ENCODE results near the gene LRRC51. TPM values are rescaled to one million over a fixed set of nuclear protein-coding genes. Genes with fewer than 3 reads are reported as not detected.

Gene LRRC51
- total RNA-seq: 2.5 and 5.3 TPM in 2 replicates

GRCh38 chr11:72080326-72081183, at the start of gene LRRC51, which contains the start of gene NUMA1:
Gene LRRC51 (plus strand): TSS chr11:72080850. CDS start chr11:72089084, 8,234 bp downstream.
Gene NUMA1 (minus strand): TSS chr11:72080542. CDS start chr11:72035943, 44,599 bp downstream.

GRCh38 chr11:72102946-72103753, 22.5 kb downstream of the LRRC51 start, which contains the start of gene LAMTOR1:
Gene LAMTOR1 (minus strand): TSS chr11:72103297. CDS start chr11:72103224, 73 bp downstream.

GRCh38 chr11:72105888-72106287, 25.2 kb downstream of the LRRC51 start, which contains the start of gene TOMT:
Gene TOMT (plus strand): TSS chr11:72105924. CDS start chr11:72105952, 28 bp downstream.

GRCh38 chr11:72112143-72112977, 31.7 kb downstream of the LRRC51 start, which contains the start of gene ANAPC15:
Gene ANAPC15 (minus strand): TSS chr11:72112695. CDS start chr11:72111276, 1,419 bp downstream.

GRCh38 chr11:72135473-72135872, 54.8 kb downstream of the LRRC51 start, which contains the start of gene FOLR3:
Gene FOLR3 (plus strand): TSS chr11:72135725. CDS start chr11:72135953, 228 bp downstream.

Other genes starting within 250 kb of the LRRC51 start
- gene DEFB108B, start 247.7 kb upstream of the LRRC51 start, total RNA-seq: not detected in 2 replicates
- not detected in 2 replicates for gene DEFB131B, start 202.4 kb upstream of the LRRC51 start, total RNA-seq
- 8.1 and 10.1 TPM in 2 replicates for gene XNDC1N, start 152.3 kb upstream of the LRRC51 start, total RNA-seq
- 27.4 and 39.6 TPM in 2 replicates for gene RNF121, start 151.8 kb upstream of the LRRC51 start, total RNA-seq
- gene IL18BP, start 81.9 kb upstream of the LRRC51 start, total RNA-seq: 1.9 and 2.0 TPM in 2 replicates
- 170 and 206 TPM in 2 replicates for gene NUMA1, start 308 bp upstream of the LRRC51 start, total RNA-seq
- 105 and 127 TPM in 2 replicates for gene LAMTOR1, start 22.4 kb downstream of the LRRC51 start, total RNA-seq
- gene TOMT, start 25.1 kb downstream of the LRRC51 start, total RNA-seq: not detected in 2 replicates
- gene ANAPC15, start 31.8 kb downstream of the LRRC51 start, total RNA-seq: 29.9 and 49.2 TPM in 2 replicates
- gene FOLR3, start 54.9 kb downstream of the LRRC51 start, total RNA-seq: 3.8 and 11.1 TPM in 2 replicates
- gene FOLR1, start 111.3 kb downstream of the LRRC51 start, total RNA-seq: 0.12 TPM in 1 of 2 replicates, not detected in the other
- gene FOLR2, start 135.9 kb downstream of the LRRC51 start, total RNA-seq: not detected in 2 replicates
- 58.9 and 83.4 TPM in 2 replicates for gene INPPL1, start 143.9 kb downstream of the LRRC51 start, total RNA-seq
- not detected in 2 replicates for gene PHOX2A, start 163.3 kb downstream of the LRRC51 start, total RNA-seq